Transverse colon (tissue), 4 donors: Measurements from ENCODE around the gene GPSM1. TPM values are rescaled to one million over a fixed set of nuclear protein-coding genes. Genes with fewer than 3 reads are reported as not detected.

ENCODE experiments used
- DNase-seq: peaks from one replicate; pipeline ENCODE4 v3.0.0-alpha.2; 2019
- H3K27ac ChIP-seq, 4 donors: fragments of 200-600 bp; sonication (generic); 2 replicates each; pipeline ENCODE4 v1.5.1; 2016 to 2018; ENCODE audit warnings: inconsistent platforms in 4 of 4
- H3K27me3 ChIP-seq: fragments of 200-600 bp; sonication (generic); 2 replicates; pipeline ENCODE4 v1.5.1; 2017; ENCODE audit warnings: inconsistent platforms
- H3K36me3 ChIP-seq, 4 donors: fragments of 200-600 bp; sonication (generic); 2 replicates each; pipeline ENCODE4 v1.5.1; 2017 to 2019; ENCODE audit warnings: inconsistent platforms in 4 of 4
- H3K4me1 ChIP-seq, 4 donors: fragments of 200-600 bp; sonication (generic); 2 replicates each; pipeline ENCODE4 v1.5.1; 2017 to 2020; ENCODE audit warnings: inconsistent platforms in 4 of 4
- H3K4me3 ChIP-seq, 4 donors: fragments of 200-600 bp; sonication (generic); 1 replicate in 1 of 4; 2 replicates in 3 of 4; pipeline versions ENCODE4 v1.5.1 to v1.6.1; 2017 to 2019; ENCODE audit warnings: inconsistent platforms in 4 of 4
- H3K9me3 ChIP-seq, 2 donors: fragments of 200-600 bp; sonication (generic); 2 replicates each; pipeline ENCODE4 v1.5.1; 2017 to 2019; ENCODE audit warnings: inconsistent platforms in 2 of 2
- CTCF ChIP-seq, 5 experiments: fragments of 200-600 bp in 3 of 5; fragments of 450-650 bp in 2 of 5; sonication (generic) in 3 of 5; IDR thresholded peaks; 1 replicate in 2 of 5; 2 replicates in 3 of 5; pipeline ENCODE4 v1.5.1; 2016 to 2017; ENCODE audit warnings: antibody characterized with exemption in 5 of 5, inconsistent platforms in 3 of 5, mild to moderate bottlenecking in 2 of 5, moderate library complexity in 1 of 5
- EP300 ChIP-seq: sonication (generic); formaldehyde crosslinking; IDR thresholded peaks from one replicate; pipeline ENCODE4 v1.6.1; 2017; ENCODE audit warnings: antibody characterized with exemption, low read depth
- POLR2A ChIP-seq: fragments of 450-650 bp; IDR thresholded peaks from one replicate; pipeline ENCODE4 v1.6.1; 2016; ENCODE audit warnings: antibody characterized with exemption, mild to moderate bottlenecking, moderate library complexity
- POLR2AphosphoS5 ChIP-seq, 3 donors: sonication (generic); formaldehyde crosslinking; IDR thresholded peaks; one replicate each; pipeline ENCODE4 v1.6.1; 2016; ENCODE audit warnings: antibody characterized with exemption in 3 of 3
- WGBS, 2 donors: methylation state at CpG; one replicate each; pipeline ENCODE4 v1.1.5; 2018; ENCODE audit warnings: low coverage in 1 of 2; 5-methylcytosine and 5-hydroxymethylcytosine counted together
- in situ Hi-C, 4 donors: fragments of 200-750 bp; cut with MboI; loops; one replicate each; pipeline versions ENCODE4 v1.15.0 to v1.15.1; 2017; ENCODE audit warnings: low sequenced_read_pairs in 3 of 4, low pct_ligation_motif_present in 1 of 4, low pct_unique_long_range_greater_than_20kb in 1 of 4
- intact Hi-C: fragments of 100-400 bp; cut with DNase I; formaldehyde crosslinking; loops from one replicate; pipeline ENCODE4 v1.15.1; 2023; ENCODE audit warnings: low total_unique reads
- total RNA-seq, 4 donors: library from RNA; depleted of rRNA; stranded (reverse); fragments of >200 nt; gene quantifications; one replicate each; pipeline ENCODE4 v1.1.0, GENCODE V29; 2016

GPSM1 gene
- total RNA-seq, 4 donors from 2014 or later = 2.3 to 8.6 (median 7.0) TPM

- no peak for TF ChIP-seq EP300
- no peak for TF ChIP-seq CTCF (IDR thresholded peaks at IDR 0.05)
- TF ChIP-seq POLR2AphosphoS5 (IDR thresholded peaks at IDR 0.05) = no peak
- no peak for TF ChIP-seq POLR2A
- 93% methylated on average over 31 of the region's 32 CpGs; no CpG with 5 or more reads in 1 of the 2 donors for WGBS, 2 donors
- peaks cover 0 to 4% (median 1%) of the 10 kb centered on the region in 4 donors for H3K36me3 ChIP-seq
- H3K4me1 ChIP-seq = peaks cover 0 to 8% (median 1%) of the 10 kb centered on the region in 4 donors
- no peaks in the 10 kb centered on the region for H3K27me3 ChIP-seq
- no peaks in the 10 kb centered on the region for H3K9me3 ChIP-seq
- DNase-seq = no peak
- no peak overlapping the region for H3K27ac ChIP-seq
- in situ Hi-C loops = no loop called here
- intact Hi-C loops = no loop called here
- no peak overlapping the region for H3K4me3 ChIP-seq
These were observed 50.2 kb downstream of the GPSM1 start for GRCh38 chr9:136377341-136378169.

- 87 to 90% methylated on average over 3 to 23 of the region's 28 CpGs for WGBS, 2 donors
- H3K9me3 ChIP-seq = no peaks in the 10 kb centered on the region
- in situ Hi-C loops (no loop called here), intact Hi-C loops (no loop called here)
- H3K27me3 ChIP-seq = no peaks in the 10 kb centered on the region
- peaks cover 0 to under 1% (median 0%) of the 10 kb centered on the region in 4 donors for H3K4me1 ChIP-seq
- peaks cover 0 to 11% (median 3%) of the 10 kb centered on the region in 4 donors for H3K36me3 ChIP-seq
- TF ChIP-seq EP300 (no peak), POLR2AphosphoS5 (IDR thresholded peaks at IDR 0.05) (no peak), POLR2A (no peak), CTCF (IDR thresholded peaks at IDR 0.05) (no peak)
- no peak overlapping the region for H3K4me3 ChIP-seq
- no peak overlapping the region for H3K27ac ChIP-seq
- no peak for DNase-seq
These were observed 51.0 kb downstream of the GPSM1 start for GRCh38 chr9:136378170-136379002.

- WGBS, 2 donors = 89% methylated on average over 18 of the region's 18 CpGs; no CpG with 5 or more reads in 1 of the 2 donors
- Histone ChIP-seq H3K36me3 (peaks cover 0 to 11% (median 4%) of the 10 kb centered on the region in 4 donors), H3K27ac (no peak overlapping the region), H3K9me3 (no peaks in the 10 kb centered on the region), H3K27me3 (no peaks in the 10 kb centered on the region), H3K4me3 (no peak overlapping the region), H3K4me1 (no peaks in the 10 kb centered on the region)
- TF ChIP-seq POLR2AphosphoS5 (IDR thresholded peaks at IDR 0.05) = no peak
- TF ChIP-seq EP300 = no peak
- no peak for TF ChIP-seq CTCF (IDR thresholded peaks at IDR 0.05)
- TF ChIP-seq POLR2A = no peak
- DNase-seq = no peak
- intact Hi-C loops = no loop called here
- in situ Hi-C loops = no loop called here
These were observed 51.6 kb downstream of the GPSM1 start for GRCh38 chr9:136379003-136379287.

GRCh38 chr9:136379401-136379800 is 52.1 kb downstream of the GPSM1 start:
- H3K9me3 ChIP-seq = no peaks in the 10 kb centered on the region
- DNase-seq = no peak
- intact Hi-C loops (no loop called here), in situ Hi-C loops (no loop called here)
- no peak for TF ChIP-seq POLR2A
- TF ChIP-seq CTCF (IDR thresholded peaks at IDR 0.05) = no peak
- no peak for TF ChIP-seq EP300
- 96% methylated on average over 10 of the region's 11 CpGs; no CpG with 5 or more reads in 1 of the 2 donors for WGBS, 2 donors
- H3K27me3 ChIP-seq = no peaks in the 10 kb centered on the region
- no peak overlapping the region for H3K4me3 ChIP-seq
- H3K36me3 ChIP-seq = peaks cover 0 to 11% (median 4%) of the 10 kb centered on the region in 4 donors
- H3K27ac ChIP-seq = no peak overlapping the region
- H3K4me1 ChIP-seq = no peaks in the 10 kb centered on the region
